Choroid plexus epithelial cell (primary cell): ENCODE data around the gene CBX8.

ENCODE experiments used
- DNase-seq: peaks from one replicate; pipeline ENCODE4 v3.0.0-alpha.2; 2010; ENCODE audit warnings: low read depth
- H3K4me3 ChIP-seq: 2 replicates; pipeline ENCODE4 v1.5.1; 2011; ENCODE audit warnings: low read depth, mild to moderate bottlenecking, control low read depth, low read length, moderate library complexity
- TF ChIP-seq, protein P1 (sequence below): conservative IDR thresholded peaks from 2 replicates; pipeline ENCODE4 v1.5.1; 2011; ENCODE audit warnings: low read depth, mild to moderate bottlenecking, control low read depth, inconsistent platforms, low read length, moderate library complexity

The CBX8 gene

DNA sequence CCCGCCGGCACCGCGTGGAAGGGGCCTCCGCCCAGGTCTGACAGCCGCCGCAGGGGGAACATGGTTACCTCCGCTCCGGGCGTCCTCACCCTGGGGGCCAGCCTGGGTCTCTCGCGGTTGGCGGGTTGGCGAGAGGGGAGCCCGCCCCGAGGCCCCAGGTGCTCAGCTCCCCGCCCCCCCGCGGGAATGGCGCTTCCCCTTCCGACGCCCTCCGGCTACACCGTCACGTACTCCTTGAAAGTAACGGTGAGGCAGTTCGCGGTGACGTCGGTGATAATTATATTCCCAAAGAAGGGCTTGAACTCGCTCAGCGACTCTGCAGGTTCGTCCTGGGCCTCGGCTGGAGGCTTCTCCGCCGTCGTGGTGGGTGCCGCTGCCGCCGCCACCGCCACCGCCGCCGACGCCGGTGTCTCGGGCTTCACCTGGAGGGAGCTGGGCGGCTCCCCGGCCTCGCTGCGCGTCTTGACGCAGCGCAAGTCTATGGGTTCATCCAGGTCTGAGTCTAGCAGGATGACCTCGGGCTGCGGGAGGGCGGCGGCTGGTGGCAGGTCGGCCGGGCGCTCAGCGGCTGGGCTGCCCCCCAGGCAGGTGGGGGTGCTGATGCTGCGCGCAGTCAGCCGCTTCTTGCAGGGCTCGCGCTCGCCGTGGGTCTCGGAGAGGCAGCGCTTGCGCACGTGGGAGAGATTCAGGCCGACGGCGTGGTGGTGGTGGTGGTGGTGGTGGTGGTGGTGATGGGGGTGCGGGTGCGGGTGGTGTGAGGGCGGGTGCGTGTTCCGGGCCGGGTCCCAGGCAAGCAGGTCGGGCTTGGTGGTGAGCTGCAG, 37.1 kb upstream of the CBX8 start:
- no peak overlapping the region for H3K4me3 ChIP-seq
- no peak for DNase-seq
- TF ChIP-seq, protein P1, sequence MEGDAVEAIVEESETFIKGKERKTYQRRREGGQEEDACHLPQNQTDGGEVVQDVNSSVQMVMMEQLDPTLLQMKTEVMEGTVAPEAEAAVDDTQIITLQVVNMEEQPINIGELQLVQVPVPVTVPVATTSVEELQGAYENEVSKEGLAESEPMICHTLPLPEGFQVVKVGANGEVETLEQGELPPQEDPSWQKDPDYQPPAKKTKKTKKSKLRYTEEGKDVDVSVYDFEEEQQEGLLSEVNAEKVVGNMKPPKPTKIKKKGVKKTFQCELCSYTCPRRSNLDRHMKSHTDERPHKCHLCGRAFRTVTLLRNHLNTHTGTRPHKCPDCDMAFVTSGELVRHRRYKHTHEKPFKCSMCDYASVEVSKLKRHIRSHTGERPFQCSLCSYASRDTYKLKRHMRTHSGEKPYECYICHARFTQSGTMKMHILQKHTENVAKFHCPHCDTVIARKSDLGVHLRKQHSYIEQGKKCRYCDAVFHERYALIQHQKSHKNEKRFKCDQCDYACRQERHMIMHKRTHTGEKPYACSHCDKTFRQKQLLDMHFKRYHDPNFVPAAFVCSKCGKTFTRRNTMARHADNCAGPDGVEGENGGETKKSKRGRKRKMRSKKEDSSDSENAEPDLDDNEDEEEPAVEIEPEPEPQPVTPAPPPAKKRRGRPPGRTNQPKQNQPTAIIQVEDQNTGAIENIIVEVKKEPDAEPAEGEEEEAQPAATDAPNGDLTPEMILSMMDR: no peak

DNA sequence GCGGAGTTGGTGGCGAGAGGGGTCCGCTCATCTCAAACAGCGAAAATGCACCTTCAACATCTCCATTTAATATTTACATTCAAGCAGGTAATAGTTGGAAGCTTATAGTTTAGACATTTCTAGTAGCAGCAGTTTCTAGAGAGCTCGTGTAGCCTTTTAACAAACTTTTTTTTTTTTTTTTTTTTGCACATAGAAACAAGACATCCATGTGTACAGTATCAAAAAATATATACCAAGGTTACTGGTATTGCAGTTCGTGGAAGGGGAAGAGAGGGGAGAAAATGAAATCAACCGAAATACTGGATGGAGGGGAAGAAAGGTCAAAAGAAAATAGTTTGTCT, 36.2 kb upstream of the CBX8 start:
- TF ChIP-seq, protein P1: no peak
- DNase-seq: no peak
- H3K4me3 ChIP-seq: no peak overlapping the region

DNA sequence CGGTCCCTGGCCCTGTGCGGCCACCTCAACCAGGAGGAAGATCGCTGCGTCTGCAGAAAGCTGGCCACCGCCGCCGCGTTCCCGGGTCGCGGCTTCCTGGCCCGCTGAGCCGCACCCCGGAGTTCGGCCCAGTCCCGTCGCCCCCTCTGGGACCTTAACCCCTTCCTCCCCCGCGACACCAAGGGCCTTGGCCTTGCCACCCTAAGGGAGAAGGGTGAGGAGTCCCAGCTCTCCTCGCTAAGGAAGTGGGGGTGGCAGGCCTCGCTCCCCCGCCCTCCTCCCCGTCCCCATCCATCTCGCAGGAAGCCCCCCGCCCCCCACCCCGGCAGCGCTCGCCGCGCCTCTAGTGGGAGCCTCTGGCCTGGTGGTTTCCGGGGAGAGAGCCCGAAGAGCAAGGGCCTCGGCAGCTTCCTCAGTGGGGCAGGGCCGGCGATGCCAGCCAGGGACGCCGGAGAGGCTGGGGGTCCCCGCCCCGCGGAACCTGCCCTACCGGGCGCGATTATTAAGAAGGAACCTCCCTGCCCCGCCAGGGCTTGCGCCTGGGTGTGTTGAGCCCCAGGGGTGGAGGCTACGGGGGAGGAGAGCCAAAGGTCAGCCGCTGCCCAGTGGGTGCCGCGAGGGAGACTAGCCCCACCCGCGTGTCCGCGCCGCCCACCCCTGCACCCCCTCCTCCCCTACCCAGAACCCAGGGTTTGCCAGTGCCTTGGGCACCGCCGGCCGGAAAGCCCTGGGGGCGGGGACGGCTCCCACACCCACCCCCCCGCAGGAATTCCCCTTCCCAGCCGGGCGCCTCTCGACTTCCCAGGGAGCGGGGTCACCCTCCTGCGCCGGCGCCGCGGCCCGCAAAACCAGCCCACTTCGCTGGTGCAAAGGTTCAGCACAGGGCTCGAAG, 35.6 kb upstream of the CBX8 start:
- peak overlapping the region; percentile 35 for H3K4me3 ChIP-seq
- TF ChIP-seq, protein P1: peak; percentile 4

DNA sequence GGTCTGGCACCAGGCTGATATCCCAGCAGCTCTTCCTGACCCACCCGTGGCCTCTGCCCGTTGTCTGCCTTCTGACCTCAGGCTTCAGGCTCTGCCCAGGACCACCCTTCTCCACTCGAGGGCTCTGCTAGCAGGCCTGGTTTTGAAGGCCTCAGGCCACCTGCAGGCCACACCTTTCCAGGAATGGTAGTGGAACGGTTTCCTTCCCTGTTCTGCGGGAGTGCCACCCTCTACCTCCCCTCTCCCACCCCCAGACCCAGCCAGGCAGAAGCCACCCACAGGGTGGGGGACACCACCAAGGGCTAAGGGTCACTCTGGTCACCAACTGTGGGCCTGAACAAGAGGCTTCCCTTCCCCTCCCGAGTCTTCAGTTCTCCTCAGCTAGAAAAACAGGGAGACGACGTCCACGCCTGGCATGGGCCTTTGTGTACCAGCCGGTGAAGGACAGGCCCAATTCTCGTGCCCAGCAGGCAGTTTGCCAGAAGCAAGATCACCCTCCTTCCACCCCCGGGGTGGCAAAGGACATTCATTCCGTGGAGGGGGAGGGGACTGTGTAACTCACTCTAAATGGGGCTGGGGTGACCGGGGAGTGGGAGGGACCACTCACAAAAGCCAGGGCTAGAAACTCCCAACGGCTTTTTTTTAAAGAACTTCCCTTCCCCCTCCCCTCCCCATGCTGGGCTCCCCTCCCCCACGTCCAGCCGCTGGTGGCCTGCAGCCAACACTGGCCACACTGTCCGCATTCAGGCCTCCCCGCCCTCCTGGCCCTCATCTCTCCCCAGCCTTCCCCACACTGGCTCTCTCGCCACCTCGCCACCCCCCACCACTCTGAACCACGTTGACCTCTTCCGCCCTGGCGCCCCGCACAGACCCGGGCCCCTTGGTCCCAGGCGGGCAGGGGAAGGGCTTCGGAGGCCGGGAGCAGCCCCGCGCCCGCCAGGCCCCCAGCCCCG, 34.7 kb upstream of the CBX8 start:
- DNase-seq: peak; percentile 24
- TF ChIP-seq, protein P1: no peak
- H3K4me3 ChIP-seq: no peak overlapping the region

More for the DNA sequence above, 35.6 kb upstream of the CBX8 start:
- peak; percentile 51 for DNase-seq

DNA sequence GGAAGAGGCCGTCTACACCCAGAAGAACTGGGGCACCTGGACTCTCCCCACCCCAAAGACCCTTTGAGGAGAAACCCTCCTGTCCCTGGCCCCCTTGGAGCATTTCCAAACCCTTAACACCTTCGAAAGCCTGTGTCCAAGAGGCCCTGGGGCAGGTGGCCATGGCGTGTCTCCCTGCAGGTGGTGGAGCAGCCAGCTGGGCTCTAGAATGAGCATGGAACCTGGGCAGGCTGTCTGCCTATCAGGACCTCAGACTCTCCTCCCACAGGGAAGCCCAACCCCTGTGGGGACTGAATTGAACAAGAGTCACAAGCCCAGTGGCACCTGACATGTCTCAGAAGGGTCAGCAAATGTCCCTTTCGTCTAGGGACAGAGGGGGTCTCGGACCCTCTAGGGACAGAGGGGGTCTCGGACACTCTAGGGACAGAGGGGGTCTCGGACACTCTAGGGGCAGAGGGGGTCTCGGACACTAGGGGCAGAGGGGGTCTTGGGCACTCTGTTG, 33.9 kb upstream of the CBX8 start:
- H3K4me3 ChIP-seq: no peak overlapping the region
- no peak for DNase-seq
- TF ChIP-seq, protein P1: no peak

DNA sequence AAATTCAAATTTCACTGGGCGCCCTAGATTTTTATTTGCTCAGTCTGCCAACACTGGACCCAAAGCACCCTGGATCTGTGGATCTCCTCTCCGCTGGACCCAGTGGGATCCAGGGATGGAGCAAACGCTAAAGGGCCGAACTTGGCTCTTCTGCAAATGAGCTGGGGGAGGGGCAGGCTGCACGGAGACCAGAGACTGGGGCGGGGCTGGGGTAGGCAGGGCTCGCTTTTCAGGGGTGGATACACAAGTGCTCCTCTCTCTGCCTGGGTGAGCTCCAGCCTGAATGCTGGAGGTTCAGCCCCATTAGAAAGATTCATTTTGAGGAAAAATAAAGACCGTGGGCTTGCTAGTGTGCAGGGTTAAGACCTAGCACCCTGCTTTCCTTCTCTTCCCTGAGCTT, 33.4 kb upstream of the CBX8 start:
- DNase-seq: no peak
- no peak overlapping the region for H3K4me3 ChIP-seq
- TF ChIP-seq, protein P1: no peak
